Ramos (cell line): Measurements from ENCODE around the gene HEATR5B.
"Not testable (repeated sequence)": the region's sequence is repeated elsewhere in the genome, so short reads cannot be mapped to it uniquely, and the experiment has no call there.

ENCODE experiments used
- in situ Hi-C: fragments of 300-500 bp; cut with MboI; formaldehyde crosslinking; loops from one replicate; pipeline ENCODE4 v1.14.3; 2022; ENCODE audit warnings: low sequenced_read_pairs; ENCODE audit not compliant: unreplicated experiment

The HEATR5B gene

GRCh38 chr2:36952748-36953197 lies 131.4 kb downstream of the HEATR5B start:
- in situ Hi-C loops: no loop called here

GRCh38 chr2:36951574-36951973 lies 132.6 kb downstream of the HEATR5B start:
- in situ Hi-C loops: no loop called here

GRCh38 chr2:36951027-36951518 lies 133.1 kb downstream of the HEATR5B start:
- in situ Hi-C loops: no loop called here

- in situ Hi-C loops: no loop called here
Measured at GRCh38 chr2:36949845-36950244, 134.3 kb downstream of the HEATR5B start.

GRCh38 chr2:36945240-36945639 lies 138.9 kb downstream of the HEATR5B start:
- in situ Hi-C loops: not testable (repeated sequence)

- in situ Hi-C loops: no loop called here
Measured at GRCh38 chr2:36941867-36942266, 142.3 kb downstream of the HEATR5B start.

GRCh38 chr2:36936526-36936925 lies 147.6 kb downstream of the HEATR5B start:
- in situ Hi-C loops: not testable (repeated sequence)

GRCh38 chr2:36931688-36932087 lies 152.5 kb downstream of the HEATR5B start:
- in situ Hi-C loops: not testable (repeated sequence)
